HepG2 (cell line): ENCODE measurements around the gene RPL19. TPM values are rescaled to one million over a fixed set of nuclear protein-coding genes. Genes with fewer than 3 reads are reported as not detected.

ENCODE experiments used
- BRCA1 ChIP-seq: sonication (generic); formaldehyde crosslinking; IDR thresholded peaks from 2 replicates; pipeline ENCODE4 v1.4.0; 2020; ENCODE audit warnings: missing genetic modification reagents
- GLI4 ChIP-seq: sonication (generic); formaldehyde crosslinking; IDR thresholded peaks from 2 replicates; pipeline ENCODE4 v1.5.1; 2020; ENCODE audit warnings: missing genetic modification reagents, mild to moderate bottlenecking, moderate library complexity, borderline replicate concordance
- KLF9 ChIP-seq: IDR thresholded peaks from 2 replicates; pipeline ENCODE4 v1.6.1; 2016; ENCODE audit warnings: low read depth
- NR2F1 ChIP-seq, 2 experiments: fragments of 450-650 bp in 1 of 2; formaldehyde crosslinking in 1 of 2; IDR thresholded peaks; 2 replicates each; pipeline versions ENCODE4 v1.5.0 to v1.6.1; 2016 to 2020; ENCODE audit warnings: mild to moderate bottlenecking in 1 of 2, missing compliant biosample characterization in 1 of 2, missing genetic modification reagents in 1 of 2, moderate library complexity in 1 of 2
- SSRP1 ChIP-seq: IDR thresholded peaks from 2 replicates; pipeline ENCODE4 v1.6.1; 2016; ENCODE audit warnings: control low read depth
- THYN1 ChIP-seq: sonication (generic); formaldehyde crosslinking; IDR thresholded peaks from 2 replicates; pipeline ENCODE4 v1.8.1; 2023; ENCODE audit warnings: low read depth, mild to moderate bottlenecking, moderate library complexity, missing genetic modification reagents, borderline replicate concordance
- ZNF432 ChIP-seq: sonication (generic); formaldehyde crosslinking; IDR thresholded peaks from 2 replicates; pipeline ENCODE4 v1.5.0; 2020; ENCODE audit warnings: missing genetic modification reagents, mild to moderate bottlenecking, borderline replicate concordance
- ZNF510 ChIP-seq: sonication (generic); formaldehyde crosslinking; IDR thresholded peaks from 2 replicates; pipeline ENCODE4 v1.4.0; 2020; ENCODE audit warnings: low read depth, mild to moderate bottlenecking, missing genetic modification reagents
- ZNF569 ChIP-seq: sonication (generic); formaldehyde crosslinking; IDR thresholded peaks from 2 replicates; pipeline ENCODE4 v1.5.0; 2020; ENCODE audit warnings: mild to moderate bottlenecking, missing genetic modification reagents, moderate library complexity, borderline replicate concordance
- ZNF660 ChIP-seq: sonication (generic); formaldehyde crosslinking; IDR thresholded peaks from 2 replicates; pipeline ENCODE4 v1.5.1; 2020; ENCODE audit warnings: mild to moderate bottlenecking, low read depth, missing genetic modification reagents, borderline replicate concordance
- polyA plus RNA-seq, 8 experiments: library from polyadenylated mRNA; depleted of rRNA in 3 of 8; stranded (reverse) in 7 of 8; unstranded in 1 of 8; fragments of >200 nt; fragmentation: Illumina TruSeq in 4 of 8; extraction: Trizol in 4 of 8; gene quantifications; 2 replicates each; pipeline versions ENCODE4 v1.2.1 to v1.2.3, GENCODE V29; 2011 to 2016; ENCODE audit warnings: low read depth in 4 of 8, missing spikeins in 1 of 8, mixed read lengths in 1 of 8; ENCODE audit not compliant: insufficient read depth in 1 of 8
- total RNA-seq, 5 experiments: library from RNA; depleted of rRNA; stranded (reverse); fragments of >200 nt; fragmentation: Illumina TruSeq; extraction: Trizol; gene quantifications; 2 replicates each; pipeline ENCODE4 v1.2.3, GENCODE V29; 2016; ENCODE audit warnings: low read depth in 1 of 5
- TF ChIP-seq, protein P1 (sequence below): sonication (generic); formaldehyde crosslinking; IDR thresholded peaks from 2 replicates; pipeline ENCODE4 v1.4.0; 2020; ENCODE audit warnings: missing genetic modification reagents, borderline replicate concordance
- TF ChIP-seq, protein P2 (sequence below): sonication (generic); formaldehyde crosslinking; IDR thresholded peaks from 2 replicates; pipeline ENCODE4 v1.4.0; 2020; ENCODE audit warnings: missing genetic modification reagents, mild to moderate bottlenecking, borderline replicate concordance
- TF ChIP-seq, protein P3 (sequence below): sonication (generic); formaldehyde crosslinking; IDR thresholded peaks from 2 replicates; pipeline ENCODE4 v1.8.0; 2023; ENCODE audit warnings: mild to moderate bottlenecking, missing genetic modification reagents
- TF ChIP-seq, protein P4 (sequence below): sonication (generic); formaldehyde crosslinking; IDR thresholded peaks from 2 replicates; pipeline ENCODE4 v1.5.0; 2020; ENCODE audit warnings: missing genetic modification reagents, mild to moderate bottlenecking, borderline replicate concordance

The RPL19 gene
- total and polyA plus RNA-seq, 2 of the 13 experiments (the other 11 are each of a cell fraction or from before 2014, with no cell fraction given), result 2,522 to 2,768 TPM

DNA sequence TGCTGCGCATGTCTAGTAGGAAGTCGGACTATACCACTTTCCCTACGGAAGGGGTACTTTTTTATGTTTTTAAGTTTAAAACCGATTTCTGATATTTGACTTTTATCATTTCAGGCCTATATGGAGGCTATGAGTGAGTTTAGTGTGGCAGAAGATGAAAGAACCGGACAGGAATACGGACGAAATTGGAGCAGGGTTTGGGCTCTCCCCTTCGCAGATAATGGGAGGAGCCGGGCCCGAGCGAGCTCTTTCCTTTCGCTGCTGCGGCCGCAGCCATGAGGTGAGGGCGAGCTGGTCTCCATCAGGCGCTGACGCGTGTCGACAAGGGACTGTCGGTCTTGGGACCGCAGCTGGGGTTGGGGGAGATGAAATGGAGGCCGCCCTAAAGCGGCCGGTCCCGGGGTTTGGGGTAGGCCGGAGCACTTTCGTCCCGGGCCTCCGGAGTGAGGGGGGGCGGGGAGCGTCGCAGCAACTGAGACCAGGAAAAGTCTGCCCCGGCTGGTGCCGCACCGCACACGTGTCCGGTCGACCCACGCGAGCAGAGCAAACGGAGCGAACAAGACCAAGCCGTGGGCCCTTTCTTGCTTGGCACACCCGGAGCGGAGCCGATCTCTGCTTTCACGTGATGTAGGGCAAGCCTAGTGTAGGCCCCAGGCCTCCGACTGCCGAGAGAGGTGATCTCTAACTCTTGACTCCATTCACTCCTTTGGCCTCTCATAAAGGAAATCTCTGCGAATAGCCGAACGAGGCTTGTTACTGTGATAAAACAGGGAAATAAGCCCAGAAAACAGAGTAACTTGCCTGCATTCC lies at the start of gene RPL19 (continued):
- TF ChIP-seq, protein P1, sequence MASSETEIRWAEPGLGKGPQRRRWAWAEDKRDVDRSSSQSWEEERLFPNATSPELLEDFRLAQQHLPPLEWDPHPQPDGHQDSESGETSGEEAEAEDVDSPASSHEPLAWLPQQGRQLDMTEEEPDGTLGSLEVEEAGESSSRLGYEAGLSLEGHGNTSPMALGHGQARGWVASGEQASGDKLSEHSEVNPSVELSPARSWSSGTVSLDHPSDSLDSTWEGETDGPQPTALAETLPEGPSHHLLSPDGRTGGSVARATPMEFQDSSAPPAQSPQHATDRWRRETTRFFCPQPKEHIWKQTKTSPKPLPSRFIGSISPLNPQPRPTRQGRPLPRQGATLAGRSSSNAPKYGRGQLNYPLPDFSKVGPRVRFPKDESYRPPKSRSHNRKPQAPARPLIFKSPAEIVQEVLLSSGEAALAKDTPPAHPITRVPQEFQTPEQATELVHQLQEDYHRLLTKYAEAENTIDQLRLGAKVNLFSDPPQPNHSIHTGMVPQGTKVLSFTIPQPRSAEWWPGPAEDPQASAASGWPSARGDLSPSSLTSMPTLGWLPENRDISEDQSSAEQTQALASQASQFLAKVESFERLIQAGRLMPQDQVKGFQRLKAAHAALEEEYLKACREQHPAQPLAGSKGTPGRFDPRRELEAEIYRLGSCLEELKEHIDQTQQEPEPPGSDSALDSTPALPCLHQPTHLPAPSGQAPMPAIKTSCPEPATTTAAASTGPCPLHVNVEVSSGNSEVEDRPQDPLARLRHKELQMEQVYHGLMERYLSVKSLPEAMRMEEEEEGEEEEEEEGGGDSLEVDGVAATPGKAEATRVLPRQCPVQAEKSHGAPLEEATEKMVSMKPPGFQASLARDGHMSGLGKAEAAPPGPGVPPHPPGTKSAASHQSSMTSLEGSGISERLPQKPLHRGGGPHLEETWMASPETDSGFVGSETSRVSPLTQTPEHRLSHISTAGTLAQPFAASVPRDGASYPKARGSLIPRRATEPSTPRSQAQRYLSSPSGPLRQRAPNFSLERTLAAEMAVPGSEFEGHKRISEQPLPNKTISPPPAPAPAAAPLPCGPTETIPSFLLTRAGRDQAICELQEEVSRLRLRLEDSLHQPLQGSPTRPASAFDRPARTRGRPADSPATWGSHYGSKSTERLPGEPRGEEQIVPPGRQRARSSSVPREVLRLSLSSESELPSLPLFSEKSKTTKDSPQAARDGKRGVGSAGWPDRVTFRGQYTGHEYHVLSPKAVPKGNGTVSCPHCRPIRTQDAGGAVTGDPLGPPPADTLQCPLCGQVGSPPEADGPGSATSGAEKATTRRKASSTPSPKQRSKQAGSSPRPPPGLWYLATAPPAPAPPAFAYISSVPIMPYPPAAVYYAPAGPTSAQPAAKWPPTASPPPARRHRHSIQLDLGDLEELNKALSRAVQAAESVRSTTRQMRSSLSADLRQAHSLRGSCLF, result 0 out of 2 replicates have a peak, but pooled peaks have one; percentile 43
- TF ChIP-seq ZNF660, result no peak
- TF ChIP-seq THYN1, result no peak
- TF ChIP-seq ZNF510 (CRISPR knock-in tag), result no peak
- peak; percentile 74; the same call in 1 of the 2 replicates for TF ChIP-seq GLI4 (CRISPR knock-in tag)
- TF ChIP-seq SSRP1, result no peak
- no peak; the same call in 1 of the 2 replicates for TF ChIP-seq ZNF569 (CRISPR knock-in tag)
- no peak for TF ChIP-seq NR2F1 (CRISPR knock-in tag; IDR thresholded peaks at IDR 0.05)
- TF ChIP-seq, protein P2, sequence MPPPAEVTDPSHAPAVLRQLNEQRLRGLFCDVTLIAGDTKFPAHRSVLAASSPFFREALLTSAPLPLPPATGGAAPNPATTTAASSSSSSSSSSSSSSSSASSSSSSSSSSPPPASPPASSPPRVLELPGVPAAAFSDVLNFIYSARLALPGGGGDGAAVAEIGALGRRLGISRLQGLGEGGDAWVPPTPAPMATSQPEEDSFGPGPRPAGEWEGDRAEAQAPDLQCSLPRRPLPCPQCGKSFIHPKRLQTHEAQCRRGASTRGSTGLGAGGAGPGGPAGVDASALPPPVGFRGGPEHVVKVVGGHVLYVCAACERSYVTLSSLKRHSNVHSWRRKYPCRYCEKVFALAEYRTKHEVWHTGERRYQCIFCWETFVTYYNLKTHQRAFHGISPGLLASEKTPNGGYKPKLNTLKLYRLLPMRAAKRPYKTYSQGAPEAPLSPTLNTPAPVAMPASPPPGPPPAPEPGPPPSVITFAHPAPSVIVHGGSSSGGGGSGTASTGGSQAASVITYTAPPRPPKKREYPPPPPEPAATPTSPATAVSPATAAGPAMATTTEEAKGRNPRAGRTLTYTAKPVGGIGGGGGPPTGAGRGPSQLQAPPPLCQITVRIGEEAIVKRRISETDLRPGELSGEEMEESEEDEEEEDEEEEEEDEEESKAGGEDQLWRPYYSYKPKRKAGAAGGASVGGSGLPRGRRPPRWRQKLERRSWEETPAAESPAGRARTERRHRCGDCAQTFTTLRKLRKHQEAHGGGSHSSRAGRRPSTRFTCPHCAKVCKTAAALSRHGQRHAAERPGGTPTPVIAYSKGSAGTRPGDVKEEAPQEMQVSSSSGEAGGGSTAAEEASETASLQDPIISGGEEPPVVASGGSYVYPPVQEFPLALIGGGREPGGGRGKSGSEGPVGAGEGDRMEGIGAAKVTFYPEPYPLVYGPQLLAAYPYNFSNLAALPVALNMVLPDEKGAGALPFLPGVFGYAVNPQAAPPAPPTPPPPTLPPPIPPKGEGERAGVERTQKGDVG (CRISPR knock-in tag), result peak; percentile 40; the same call in 1 of the 2 replicates
- TF ChIP-seq, protein P3, sequence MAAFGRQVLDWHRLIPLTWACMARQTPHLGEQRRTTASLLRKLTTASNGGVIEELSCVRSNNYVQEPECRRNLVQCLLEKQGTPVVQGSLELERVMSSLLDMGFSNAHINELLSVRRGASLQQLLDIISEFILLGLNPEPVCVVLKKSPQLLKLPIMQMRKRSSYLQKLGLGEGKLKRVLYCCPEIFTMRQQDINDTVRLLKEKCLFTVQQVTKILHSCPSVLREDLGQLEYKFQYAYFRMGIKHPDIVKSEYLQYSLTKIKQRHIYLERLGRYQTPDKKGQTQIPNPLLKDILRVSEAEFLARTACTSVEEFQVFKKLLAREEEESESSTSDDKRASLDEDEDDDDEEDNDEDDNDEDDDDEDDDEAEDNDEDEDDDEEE, result peak; percentile 97
- TF ChIP-seq BRCA1, result 0 out of 2 replicates have a peak, but pooled peaks have one; percentile 56
- no peak; the same call in 1 of the 2 replicates for TF ChIP-seq KLF9 (CRISPR knock-in tag)
- no peak for TF ChIP-seq ZNF432
- TF ChIP-seq, protein P4, sequence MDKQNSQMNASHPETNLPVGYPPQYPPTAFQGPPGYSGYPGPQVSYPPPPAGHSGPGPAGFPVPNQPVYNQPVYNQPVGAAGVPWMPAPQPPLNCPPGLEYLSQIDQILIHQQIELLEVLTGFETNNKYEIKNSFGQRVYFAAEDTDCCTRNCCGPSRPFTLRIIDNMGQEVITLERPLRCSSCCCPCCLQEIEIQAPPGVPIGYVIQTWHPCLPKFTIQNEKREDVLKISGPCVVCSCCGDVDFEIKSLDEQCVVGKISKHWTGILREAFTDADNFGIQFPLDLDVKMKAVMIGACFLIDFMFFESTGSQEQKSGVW, result no peak; the same call in 1 of the 2 replicates
